GM12878 (cell line): ENCODE measurements around the gene AMBP. TPM values are rescaled to one million over a fixed set of nuclear protein-coding genes. Genes with fewer than 3 reads are reported as not detected.

Experiments used
- ATAC-seq: fragments of 200-7000 bp; cut with Tn5 transposase; 3 replicates; pipeline ENCODE4 v1.9.1; 2020; ENCODE audit warnings: mild to moderate bottlenecking, moderate library complexity
- BruUV-seq: library from RNA; stranded (reverse); fragments of 400-500 nt; replicated peaks from 2 replicates; lab custom pipeline; 2021; lab: Mats Ljungman, UMichigan
- CTCF ChIA-PET: fragments of 300-600 bp; sonication (Branson Sonifier 250); formaldehyde crosslinking; extraction: SDS; loops from one replicate; lab custom pipeline; 2021; ENCODE audit warnings: inconsistent platforms; lab: Yijun Ruan, JAX
- POLR2A ChIA-PET: fragments of 350-600 bp; formaldehyde crosslinking; extraction: SDS; loops from one replicate; lab custom pipeline; 2021; ENCODE audit warnings: inconsistent platforms; lab: Charles Lee
- RAD21 ChIA-PET: fragments of 300-600 bp; sonication (Branson Sonifier 250); formaldehyde crosslinking; loops from one replicate; lab custom pipeline; 2023; ENCODE audit warnings: antibody characterized with exemption; ENCODE audit not compliant: unreplicated experiment; lab: Charles Lee
- SMC1A ChIA-PET: fragments of 300-600 bp; sonication (Branson Sonifier 250); formaldehyde crosslinking; loops from one replicate; lab custom pipeline; 2023; ENCODE audit not compliant: unreplicated experiment, uncharacterized antibody; lab: Charles Lee
- DNase-seq: peaks from one replicate; pipeline ENCODE4 v3.0.0-alpha.2; 2011; ENCODE audit warnings: low read depth, low spot score
- FAIRE-seq: peaks from 3 replicates; lab custom pipeline; 2011; peaks lifted over from hg19 to GRCh38; lab: Jason Lieb, UNC
- H2AFZ ChIP-seq: 2 replicates; pipeline ENCODE4 v1.6.0; 2011; ENCODE audit warnings: low read depth, low read length, control low read depth; ENCODE audit not compliant: control insufficient read depth
- H3K27ac ChIP-seq: 2 replicates; pipeline ENCODE4 v1.5.1; 2011; ENCODE audit warnings: control low read depth; ENCODE audit not compliant: control insufficient read depth, insufficient read depth
- H3K27me3 ChIP-seq, 2 experiments: replicated peaks in 1 of 2; 2 replicates each; pipeline versions ENCODE4 v1.6.0 to v1.6.1; 2011; ENCODE audit warnings: low read length in 1 of 2; ENCODE audit not compliant: control insufficient read depth in 2 of 2, insufficient read depth in 2 of 2
- H3K36me3 ChIP-seq, 2 experiments: 2 replicates each; pipeline ENCODE4 v1.5.1; 2011; ENCODE audit warnings: low read length in 1 of 2; ENCODE audit not compliant: control insufficient read depth in 2 of 2, insufficient read depth in 2 of 2
- H3K4me1 ChIP-seq: 2 replicates; pipeline ENCODE4 v1.6.1; 2011; ENCODE audit warnings: mild to moderate bottlenecking, low read length, moderate library complexity, mixed read lengths; ENCODE audit not compliant: control insufficient read depth, insufficient read depth
- H3K4me2 ChIP-seq: 2 replicates; pipeline ENCODE4 v1.6.0; 2011; ENCODE audit warnings: control low read depth; ENCODE audit not compliant: control insufficient read depth, insufficient read depth
- H3K4me3 ChIP-seq: fragments of 200-600 bp; sonication (generic); 2 replicates; pipeline ENCODE4 v1.5.1; 2016
- H3K79me2 ChIP-seq: 2 replicates; pipeline ENCODE4 v1.6.0; 2011; ENCODE audit warnings: low read length; ENCODE audit not compliant: control insufficient read depth, insufficient read depth
- H3K9ac ChIP-seq: 2 replicates; pipeline ENCODE4 v1.8.0; 2011; ENCODE audit warnings: low read length, control low read depth, mixed read lengths; ENCODE audit not compliant: control insufficient read depth, insufficient read depth
- H3K9me3 ChIP-seq: replicated peaks from 3 replicates; pipeline ENCODE4 v1.5.1; 2011; ENCODE audit warnings: mild to moderate bottlenecking, low read length; ENCODE audit not compliant: control insufficient read depth, insufficient read depth
- H4K20me1 ChIP-seq: 2 replicates; pipeline ENCODE4 v1.6.0; 2011; ENCODE audit not compliant: control insufficient read depth, insufficient read depth
- BCL11A ChIP-seq: IDR thresholded peaks from 2 replicates; pipeline ENCODE4 v1.6.1; 2011; ENCODE audit warnings: low read depth, low read length
- CBX5 ChIP-seq: sonication (generic); IDR thresholded peaks from 2 replicates; pipeline ENCODE4 v1.6.1; 2016; ENCODE audit warnings: low read depth, moderate library complexity, mild to moderate bottlenecking, inconsistent platforms
- EED ChIP-seq: sonication (generic); IDR thresholded peaks from 2 replicates; pipeline ENCODE4 v1.6.1; 2016; ENCODE audit warnings: antibody characterized with exemption, low read depth
- GABPA ChIP-seq: IDR thresholded peaks from 2 replicates; pipeline ENCODE4 v1.6.1; 2014; ENCODE audit warnings: antibody characterized with exemption, low read depth, mild to moderate bottlenecking, inconsistent platforms
- HDAC6 ChIP-seq: fragments of 200-600 bp; sonication (generic); IDR thresholded peaks from one replicate; pipeline ENCODE4 v1.8.0; 2017; ENCODE audit warnings: antibody characterized with exemption; ENCODE audit not compliant: unreplicated experiment
- IKZF2 ChIP-seq, 2 experiments: fragments of 450-650 bp; IDR thresholded peaks; 2 replicates each; pipeline ENCODE4 v1.6.1; 2017; ENCODE audit warnings: mild to moderate bottlenecking in 2 of 2, moderate library complexity in 2 of 2
- IRF3 ChIP-seq: fragments of 450-650 bp; IDR thresholded peaks from 2 replicates; pipeline ENCODE4 v1.6.1; 2014; ENCODE audit warnings: mild to moderate bottlenecking
- KLF5 ChIP-seq: fragments of 450-650 bp; IDR thresholded peaks from 2 replicates; pipeline ENCODE4 v1.6.1; 2014; ENCODE audit warnings: mild to moderate bottlenecking; ENCODE audit not compliant: partially characterized antibody
- MXI1 ChIP-seq: fragments of 150-350 bp; IDR thresholded peaks from 2 replicates; pipeline ENCODE4 v1.6.1; 2011; ENCODE audit warnings: low read depth, mild to moderate bottlenecking, inconsistent platforms, low read length, improper control_type of control experiment
- POLR2A ChIP-seq: IDR thresholded peaks from 2 replicates; pipeline ENCODE4 v1.6.1; 2011; ENCODE audit warnings: low read depth, mild to moderate bottlenecking, low read length
- RELA ChIP-seq: fragments of 450-650 bp; IDR thresholded peaks from 2 replicates; pipeline ENCODE4 v1.8.0; 2014; ENCODE audit warnings: borderline replicate concordance; ENCODE audit not compliant: partially characterized antibody
- RFX5 ChIP-seq: IDR thresholded peaks from 2 replicates; pipeline ENCODE4 v1.6.1; 2011; ENCODE audit warnings: low read depth, low read length, improper control_type of control experiment
- RUNX3 ChIP-seq: IDR thresholded peaks from 2 replicates; pipeline ENCODE4 v1.6.1; 2012; ENCODE audit warnings: low read length, inconsistent platforms
- SRF ChIP-seq, 2 experiments: IDR thresholded peaks; 2 replicates each; pipeline ENCODE4 v1.6.1; 2011; ENCODE audit warnings: low read depth in 2 of 2, low read length in 2 of 2, mild to moderate bottlenecking in 1 of 2, moderate library complexity in 1 of 2
- SUPT20H ChIP-seq: IDR thresholded peaks from 2 replicates; pipeline ENCODE4 v1.6.1; 2011; ENCODE audit warnings: low read depth, mild to moderate bottlenecking, low read length, moderate library complexity, borderline replicate concordance; ENCODE audit not compliant: control insufficient read depth
- TBL1XR1 ChIP-seq: IDR thresholded peaks from 2 replicates; pipeline ENCODE4 v1.6.1; 2012; ENCODE audit warnings: low read depth, low read length, improper control_type of control experiment
- USF2 ChIP-seq: IDR thresholded peaks from 2 replicates; pipeline ENCODE4 v1.6.1; 2011; ENCODE audit warnings: low read depth, low read length, improper control_type of control experiment, borderline replicate concordance
- ZNF274 ChIP-seq: IDR thresholded peaks from one replicate; pipeline ENCODE4 v1.8.0; 2011; ENCODE audit not compliant: insufficient read length, insufficient read depth
- ZNF384 ChIP-seq: IDR thresholded peaks from 2 replicates; pipeline ENCODE4 v1.6.1; 2012; ENCODE audit warnings: low read depth, mild to moderate bottlenecking, low read length, improper control_type of control experiment, borderline replicate concordance
- WGBS: methylation state at CpG from one replicate; pipeline ENCODE4 v1.1.6; 2016; ENCODE audit warnings: low lambda C conversion rate; ENCODE audit not compliant: insufficient replicate concordance, insufficient coverage; ENCODE audit errors: missing lambda C conversion rate; 5-methylcytosine and 5-hydroxymethylcytosine counted together
- in situ Hi-C: fragments of 300-500 bp; cut with MboI; formaldehyde crosslinking; loops from 9 replicates; pipeline ENCODE4 v1.14.3; 2018; ENCODE audit warnings: mixed read lengths
- intact Hi-C: fragments of 100-400 bp; cut with micrococcal nuclease; formaldehyde crosslinking; loops from one replicate; pipeline ENCODE4 v1.14.2; 2022; ENCODE audit not compliant: unreplicated experiment
- polyA plus RNA-seq, 11 experiments: library from polyadenylated mRNA; depleted of rRNA in 4 of 11; unstranded in 6 of 11; stranded (reverse) in 5 of 11; fragments of >200 nt; fragmentation: Nextera tagmentation in 4 of 11; fragmentation: Illumina TruSeq in 1 of 11; extraction: Ambion mirVana in 4 of 11; extraction: Trizol in 1 of 11; gene quantifications; 1 replicate in 1 of 11; 2 replicates in 10 of 11; pipeline versions ENCODE4 v1.2.1 to v1.2.3, GENCODE V29; 2011 to 2016; ENCODE audit warnings: inconsistent platforms in 2 of 11, missing spikeins in 2 of 11, low read depth in 1 of 11
- total RNA-seq, 4 experiments: library from RNA; depleted of rRNA in 3 of 4; stranded (reverse); fragments of >200 nt in 3 of 4; fragmentation: Illumina TruSeq in 1 of 4; extraction: Trizol in 1 of 4; gene quantifications; 2 replicates each; pipeline versions ENCODE4 v1.2.1 to v1.2.3, GENCODE V29; 2013 to 2021

The AMBP gene
- total and polyA plus RNA-seq, 10 of the 15 experiments (the other 5 are each of a cell fraction or from before 2014, with no cell fraction given), result 0.11 to 2.3 (median 0.18) TPM; not detected in 7

DNA sequence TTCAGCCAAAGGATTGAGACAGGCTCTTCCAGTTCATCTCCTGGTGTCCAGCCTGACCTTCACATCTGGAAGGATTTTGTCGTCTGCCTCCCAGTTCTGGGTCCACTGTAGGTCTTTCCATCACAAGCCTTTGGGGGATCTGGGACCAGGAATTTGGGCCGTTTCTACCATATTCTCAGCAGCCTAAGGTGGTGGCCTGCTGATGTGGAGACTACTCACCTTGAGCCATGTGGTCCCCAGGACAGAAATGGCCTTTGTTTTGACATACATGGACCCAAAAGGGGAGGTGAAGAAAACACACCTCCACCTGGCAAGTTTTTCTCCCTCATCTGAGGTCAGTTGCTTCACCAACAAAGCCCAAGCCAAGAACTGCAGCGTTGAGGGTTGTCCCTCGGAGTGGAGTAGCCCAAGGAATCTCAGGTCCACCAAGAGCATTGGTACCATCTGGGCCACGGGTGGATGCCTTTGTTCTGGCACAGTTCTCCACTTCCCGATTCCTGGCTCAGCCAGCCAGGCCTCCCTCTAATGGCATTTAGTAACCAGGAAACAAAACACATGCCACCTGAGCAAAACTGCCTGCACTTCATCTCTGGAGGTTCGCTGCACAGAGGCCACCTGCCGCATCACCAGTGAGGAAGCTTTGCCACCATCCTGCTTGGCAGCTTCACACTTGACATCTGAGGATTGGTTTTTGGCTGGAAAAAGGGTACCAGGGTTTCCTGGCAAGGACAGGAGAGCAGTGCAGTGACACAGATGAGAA is 24.7 kb downstream of the AMBP start (continued):
- no peak for TF ChIP-seq BCL11A
- no peak for TF ChIP-seq RFX5
- no peak for TF ChIP-seq KLF5

DNA sequence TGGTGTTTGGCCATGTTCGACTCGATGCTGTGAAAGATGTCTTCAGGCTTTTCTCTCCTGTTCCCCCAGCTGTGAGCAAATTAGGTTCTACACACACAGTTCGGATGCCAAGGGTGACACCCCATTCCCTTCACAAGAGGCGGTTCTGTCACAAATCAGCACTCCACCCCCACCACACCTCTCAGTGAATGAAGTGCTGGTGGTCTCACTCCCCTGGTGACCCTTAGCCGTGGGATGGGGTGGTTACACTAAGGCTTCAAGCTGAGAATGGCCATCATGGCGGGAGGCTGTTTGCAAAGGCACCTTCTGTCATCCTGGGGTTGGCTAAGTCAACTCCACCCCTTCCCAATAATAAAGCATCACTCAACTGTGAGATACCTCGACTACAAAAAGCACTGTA is 26.4 kb downstream of the AMBP start:
- ChIA-PET POLR2A (no interaction called here), SMC1A (no interaction called here), CTCF (no interaction called here), RAD21 (no interaction called here)
- no peak overlapping the region for H3K27ac ChIP-seq
- H3K4me1 ChIP-seq, result no peaks in the 10 kb centered on the region
- no peaks in the 10 kb centered on the region for H4K20me1 ChIP-seq
- in situ Hi-C loops, result no loop called here
- no peaks in the 10 kb centered on the region for H3K79me2 ChIP-seq
- no peak for FAIRE-seq
- 4% methylated on average over 7 of the region's 7 CpGs for WGBS
- H3K4me2 ChIP-seq, result no peak overlapping the region
- H2AFZ ChIP-seq, result no peak overlapping the region
- intact Hi-C loops, result no loop called here
- H3K27me3 ChIP-seq, result peaks cover 0 to 3% of the 10 kb centered on the region in 2 experiments; a peak in 1 of 4 replicates
- ATAC-seq, result no peak
- no peak overlapping the region for H3K4me3 ChIP-seq
- no peak for DNase-seq
- TF ChIP-seq TBL1XR1, result no peak
- TF ChIP-seq IKZF2 (IDR thresholded peaks at IDR 0.05), result no peak
- no peak for TF ChIP-seq MXI1
- TF ChIP-seq RUNX3, result no peak
- no peak for TF ChIP-seq SUPT20H
- TF ChIP-seq HDAC6, result no peak
- TF ChIP-seq GABPA, result no peak
- TF ChIP-seq ZNF384, result no peak
- no peak for TF ChIP-seq IRF3
- no peak for TF ChIP-seq EED
- TF ChIP-seq POLR2A, result no peak
- no peak for TF ChIP-seq CBX5
- TF ChIP-seq RELA, result no peak
- TF ChIP-seq ZNF274, result no peak
- no peak for TF ChIP-seq USF2
- TF ChIP-seq SRF (IDR thresholded peaks at IDR 0.05; ENCODE audit: low read depth in 2 of 2, low read length in 2 of 2), result no peak
- no TSS peak for BruUV-seq
- no peaks in the 10 kb centered on the region for H3K36me3 ChIP-seq
- no peak overlapping the region for H3K9ac ChIP-seq
- no peaks in the 10 kb centered on the region for H3K9me3 ChIP-seq
